ENCODE data around the gene MYOC. TPM values are rescaled to one million over a fixed set of nuclear protein-coding genes. Genes with fewer than 3 reads are reported as not detected.

The MYOC gene
- total RNA-seq, 1 donor from 2014 or later: not detected

GRCh38 chr1:171642197-171642596 lies 10.3 kb downstream of the MYOC start:
- FAIRE-seq: no peak
- no peaks in the 10 kb centered on the region for H3K36me3 ChIP-seq (ENCODE audit: insufficient read depth, low read length)
- no peak for TF ChIP-seq EZH2 (IDR thresholded peaks at IDR 0.05; ENCODE audit: insufficient read depth, low read length)
- TF ChIP-seq, protein P1, sequence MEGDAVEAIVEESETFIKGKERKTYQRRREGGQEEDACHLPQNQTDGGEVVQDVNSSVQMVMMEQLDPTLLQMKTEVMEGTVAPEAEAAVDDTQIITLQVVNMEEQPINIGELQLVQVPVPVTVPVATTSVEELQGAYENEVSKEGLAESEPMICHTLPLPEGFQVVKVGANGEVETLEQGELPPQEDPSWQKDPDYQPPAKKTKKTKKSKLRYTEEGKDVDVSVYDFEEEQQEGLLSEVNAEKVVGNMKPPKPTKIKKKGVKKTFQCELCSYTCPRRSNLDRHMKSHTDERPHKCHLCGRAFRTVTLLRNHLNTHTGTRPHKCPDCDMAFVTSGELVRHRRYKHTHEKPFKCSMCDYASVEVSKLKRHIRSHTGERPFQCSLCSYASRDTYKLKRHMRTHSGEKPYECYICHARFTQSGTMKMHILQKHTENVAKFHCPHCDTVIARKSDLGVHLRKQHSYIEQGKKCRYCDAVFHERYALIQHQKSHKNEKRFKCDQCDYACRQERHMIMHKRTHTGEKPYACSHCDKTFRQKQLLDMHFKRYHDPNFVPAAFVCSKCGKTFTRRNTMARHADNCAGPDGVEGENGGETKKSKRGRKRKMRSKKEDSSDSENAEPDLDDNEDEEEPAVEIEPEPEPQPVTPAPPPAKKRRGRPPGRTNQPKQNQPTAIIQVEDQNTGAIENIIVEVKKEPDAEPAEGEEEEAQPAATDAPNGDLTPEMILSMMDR (IDR thresholded peaks at IDR 0.05; ENCODE audit: insufficient read depth, low read depth, low read length): no peak

GRCh38 chr1:171641076-171641864 lies 11.2 kb downstream of the MYOC start:
- Histone ChIP-seq H2AFZ (ENCODE audit: low read depth, low read length) (no peak overlapping the region), H3K4me1 (ENCODE audit: insufficient read depth, low read length) (no peaks in the 10 kb centered on the region), H3K9me3 (ENCODE audit: insufficient read depth, low read depth, low read length) (no peaks in the 10 kb centered on the region), H4K20me1 (ENCODE audit: insufficient read depth, low read length) (no peaks in the 10 kb centered on the region), H3K36me3 (ENCODE audit: insufficient read depth, low read length) (no peaks in the 10 kb centered on the region), H3K79me2 (ENCODE audit: insufficient read depth, low read length) (no peaks in the 10 kb centered on the region), H3K4me2 (ENCODE audit: low read length) (no peak overlapping the region), H3K27me3 (ENCODE audit: insufficient read depth, low read length) (no peaks in the 10 kb centered on the region), H3K4me3 (ENCODE audit: insufficient read depth, low read depth, low read length) (no peak overlapping the region), H3K27ac (ENCODE audit: low read depth, low read length) (no peak overlapping the region), H3K9ac (ENCODE audit: low read length) (no peak overlapping the region)
- H3K4me1 Mint-ChIP-seq (ENCODE audit: low read depth, unreplicated experiment): no peaks in the 10 kb centered on the region
- no peak for DNase-seq (ENCODE audit: low read depth)
- no peak for FAIRE-seq
- TF ChIP-seq, protein P1 (IDR thresholded peaks at IDR 0.05; ENCODE audit: insufficient read depth, low read depth, low read length): no peak
- TF ChIP-seq EZH2 (IDR thresholded peaks at IDR 0.05; ENCODE audit: insufficient read depth, low read length): no peak
- H3K27me3 Mint-ChIP-seq (ENCODE audit: low read depth, unreplicated experiment): peaks cover 5% of the 10 kb centered on the region
- no peak overlapping the region for H3K27ac Mint-ChIP-seq (ENCODE audit: unreplicated experiment)
- no peaks in the 10 kb centered on the region for H3K36me3 Mint-ChIP-seq (ENCODE audit: low read depth, unreplicated experiment)
- no peaks in the 10 kb centered on the region for H3K9me3 Mint-ChIP-seq (ENCODE audit: unreplicated experiment)
- H3K4me3 Mint-ChIP-seq (ENCODE audit: unreplicated experiment): no peak overlapping the region

More at GRCh38 chr1:171642197-171642596, 10.3 kb downstream of the MYOC start:
- Histone ChIP-seq H3K9me3 (ENCODE audit: insufficient read depth, low read depth, low read length) (no peaks in the 10 kb centered on the region), H3K9ac (ENCODE audit: low read length) (no peak overlapping the region), H3K27me3 (ENCODE audit: insufficient read depth, low read length) (no peaks in the 10 kb centered on the region), H3K4me1 (ENCODE audit: insufficient read depth, low read length) (no peaks in the 10 kb centered on the region), H3K4me2 (ENCODE audit: low read length) (no peak overlapping the region), H2AFZ (ENCODE audit: low read depth, low read length) (no peak overlapping the region), H4K20me1 (ENCODE audit: insufficient read depth, low read length) (no peaks in the 10 kb centered on the region), H3K79me2 (ENCODE audit: insufficient read depth, low read length) (no peaks in the 10 kb centered on the region), H3K4me3 (ENCODE audit: insufficient read depth, low read depth, low read length) (no peak overlapping the region), H3K27ac (ENCODE audit: low read depth, low read length) (no peak overlapping the region)
- DNase-seq (ENCODE audit: low read depth): no peak
- no peak overlapping the region for H3K27ac Mint-ChIP-seq (ENCODE audit: unreplicated experiment)
- peaks cover 5% of the 10 kb centered on the region for H3K27me3 Mint-ChIP-seq (ENCODE audit: low read depth, unreplicated experiment)
- no peaks in the 10 kb centered on the region for H3K36me3 Mint-ChIP-seq (ENCODE audit: low read depth, unreplicated experiment)
- H3K4me1 Mint-ChIP-seq (ENCODE audit: low read depth, unreplicated experiment): no peaks in the 10 kb centered on the region
- H3K9me3 Mint-ChIP-seq (ENCODE audit: unreplicated experiment): no peaks in the 10 kb centered on the region
- H3K4me3 Mint-ChIP-seq (ENCODE audit: unreplicated experiment): no peak overlapping the region

DNA sequence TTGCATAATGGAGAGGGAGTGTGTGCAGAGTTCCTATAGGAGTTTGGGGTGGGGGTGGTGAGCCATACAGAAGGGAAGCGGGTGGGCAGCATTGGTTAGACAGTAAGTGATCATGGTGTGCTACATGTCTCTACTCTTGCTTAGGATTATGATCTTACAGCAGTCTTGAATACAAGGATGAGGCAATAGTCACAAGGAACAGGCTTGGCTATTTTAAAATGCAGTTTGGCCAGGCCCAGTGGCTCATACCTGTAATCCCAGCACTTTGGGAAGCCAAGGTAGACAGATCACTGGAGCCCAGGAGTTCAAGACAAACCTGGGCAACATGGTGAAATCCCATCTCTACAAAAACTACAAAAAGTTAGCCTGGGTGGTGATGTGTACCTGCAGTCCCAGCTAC lies 12.3 kb downstream of the MYOC start:
- Histone ChIP-seq H3K36me3 (ENCODE audit: insufficient read depth, low read length) (no peaks in the 10 kb centered on the region), H3K79me2 (ENCODE audit: insufficient read depth, low read length) (no peaks in the 10 kb centered on the region), H2AFZ (ENCODE audit: low read depth, low read length) (no peak overlapping the region), H3K9ac (ENCODE audit: low read length) (no peak overlapping the region), H3K4me1 (ENCODE audit: insufficient read depth, low read length) (no peaks in the 10 kb centered on the region), H3K27me3 (ENCODE audit: insufficient read depth, low read length) (no peaks in the 10 kb centered on the region), H3K4me2 (ENCODE audit: low read length) (no peak overlapping the region), H3K27ac (ENCODE audit: low read depth, low read length) (no peak overlapping the region), H4K20me1 (ENCODE audit: insufficient read depth, low read length) (no peaks in the 10 kb centered on the region), H3K4me3 (ENCODE audit: insufficient read depth, low read depth, low read length) (no peak overlapping the region), H3K9me3 (ENCODE audit: insufficient read depth, low read depth, low read length) (no peaks in the 10 kb centered on the region)
- TF ChIP-seq, protein P1 (IDR thresholded peaks at IDR 0.05; ENCODE audit: insufficient read depth, low read depth, low read length): no peak
- no peak for TF ChIP-seq EZH2 (IDR thresholded peaks at IDR 0.05; ENCODE audit: insufficient read depth, low read length)
- H3K4me1 Mint-ChIP-seq (ENCODE audit: low read depth, unreplicated experiment): no peaks in the 10 kb centered on the region
- peaks cover 5% of the 10 kb centered on the region for H3K27me3 Mint-ChIP-seq (ENCODE audit: low read depth, unreplicated experiment)
- DNase-seq (ENCODE audit: low read depth) (no peak), FAIRE-seq (no peak)
- no peaks in the 10 kb centered on the region for H3K36me3 Mint-ChIP-seq (ENCODE audit: low read depth, unreplicated experiment)
- no peak overlapping the region for H3K4me3 Mint-ChIP-seq (ENCODE audit: unreplicated experiment)
- no peak overlapping the region for H3K27ac Mint-ChIP-seq (ENCODE audit: unreplicated experiment)
- no peaks in the 10 kb centered on the region for H3K9me3 Mint-ChIP-seq (ENCODE audit: unreplicated experiment)

All from astrocyte (in vitro differentiated cells and primary cell).